AG04449 (cell line): ENCODE results near the gene GPR137.

ENCODE experiments used
- CTCF ChIA-PET: fragments of 350-600 bp; formaldehyde crosslinking; extraction: SDS; loops from one replicate; lab custom pipeline; 2021; ENCODE audit warnings: antibody characterized with exemption; lab: Yijun Ruan, JAX
- POLR2A ChIA-PET: fragments of 400-600, 350-600 bp; formaldehyde crosslinking; extraction: SDS; loops from one replicate; lab custom pipeline; 2020; ENCODE audit warnings: antibody characterized with exemption, inconsistent platforms; lab: Yijun Ruan, JAX
- DNase-seq: peaks from one replicate; pipeline ENCODE4 v3.0.0-alpha.2; 2010; ENCODE audit warnings: low read depth, low spot score
- H3K4me3 ChIP-seq: 2 replicates; pipeline ENCODE4 v1.5.1; 2011; ENCODE audit warnings: low read depth, mild to moderate bottlenecking, control low read depth, low read length
- TF ChIP-seq, protein P1 (sequence below): IDR thresholded peaks from one replicate; pipeline ENCODE4 v1.5.1; 2011; ENCODE audit warnings: mild to moderate bottlenecking, moderate library complexity, low read length, control low read depth, inconsistent platforms; ENCODE audit not compliant: insufficient read depth; ENCODE audit errors: missing control alignments

Gene GPR137

DNA sequence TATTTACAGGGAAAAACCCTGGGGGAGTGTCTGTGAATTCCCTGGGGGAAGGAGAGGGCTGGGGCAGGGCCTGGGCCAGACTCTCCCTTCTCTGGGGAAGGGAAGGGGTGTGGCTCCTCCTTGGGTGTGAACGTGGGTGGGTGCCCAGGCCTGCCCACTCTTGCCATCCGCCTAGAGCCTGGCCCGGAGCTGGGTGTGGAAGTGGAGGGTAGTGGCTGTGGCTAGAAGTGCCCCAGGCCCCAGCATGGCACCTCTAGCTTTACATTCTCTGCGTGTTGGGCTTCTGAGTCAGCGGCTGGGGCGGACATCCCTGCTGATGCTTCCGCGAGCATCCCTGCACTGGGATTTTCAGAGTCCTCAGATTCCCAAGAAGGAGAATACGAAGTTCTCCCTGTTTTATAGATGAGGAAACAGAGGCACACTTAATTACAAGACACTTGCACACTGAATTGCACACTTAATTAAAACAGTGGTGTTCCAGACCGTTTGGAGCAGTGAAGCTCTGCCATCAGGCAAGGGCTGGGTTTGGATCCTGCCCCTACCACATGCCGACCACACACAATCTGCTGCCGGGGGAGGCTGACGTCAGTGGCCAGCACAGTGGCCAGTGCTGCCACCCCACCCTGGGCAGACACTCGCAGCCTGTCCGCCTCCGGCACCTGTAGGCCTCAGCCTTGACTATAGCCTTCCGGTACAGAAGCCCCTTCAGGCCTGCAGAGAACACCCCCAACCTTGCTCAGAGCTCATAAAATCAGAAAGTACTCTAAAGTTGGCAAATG lies 8.8 kb upstream of the GPR137 start:
- POLR2A ChIA-PET = interaction anchor here (0.6 kb wide), 1 partner anchor 57 kb away, joined by 3 read pairs; no protein-coding TSS in a partner anchor
- no peak overlapping the region for H3K4me3 ChIP-seq
- TF ChIP-seq, protein P1, sequence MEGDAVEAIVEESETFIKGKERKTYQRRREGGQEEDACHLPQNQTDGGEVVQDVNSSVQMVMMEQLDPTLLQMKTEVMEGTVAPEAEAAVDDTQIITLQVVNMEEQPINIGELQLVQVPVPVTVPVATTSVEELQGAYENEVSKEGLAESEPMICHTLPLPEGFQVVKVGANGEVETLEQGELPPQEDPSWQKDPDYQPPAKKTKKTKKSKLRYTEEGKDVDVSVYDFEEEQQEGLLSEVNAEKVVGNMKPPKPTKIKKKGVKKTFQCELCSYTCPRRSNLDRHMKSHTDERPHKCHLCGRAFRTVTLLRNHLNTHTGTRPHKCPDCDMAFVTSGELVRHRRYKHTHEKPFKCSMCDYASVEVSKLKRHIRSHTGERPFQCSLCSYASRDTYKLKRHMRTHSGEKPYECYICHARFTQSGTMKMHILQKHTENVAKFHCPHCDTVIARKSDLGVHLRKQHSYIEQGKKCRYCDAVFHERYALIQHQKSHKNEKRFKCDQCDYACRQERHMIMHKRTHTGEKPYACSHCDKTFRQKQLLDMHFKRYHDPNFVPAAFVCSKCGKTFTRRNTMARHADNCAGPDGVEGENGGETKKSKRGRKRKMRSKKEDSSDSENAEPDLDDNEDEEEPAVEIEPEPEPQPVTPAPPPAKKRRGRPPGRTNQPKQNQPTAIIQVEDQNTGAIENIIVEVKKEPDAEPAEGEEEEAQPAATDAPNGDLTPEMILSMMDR = no peak
- CTCF ChIA-PET = interaction anchor here (1.0 to 5.0 kb wide), 5 partner anchors 24 to 78 kb away, joined by 3 to 20 read pairs (median 4); partner anchors contain the start of gene PLCB3
- no peak for DNase-seq

DNA sequence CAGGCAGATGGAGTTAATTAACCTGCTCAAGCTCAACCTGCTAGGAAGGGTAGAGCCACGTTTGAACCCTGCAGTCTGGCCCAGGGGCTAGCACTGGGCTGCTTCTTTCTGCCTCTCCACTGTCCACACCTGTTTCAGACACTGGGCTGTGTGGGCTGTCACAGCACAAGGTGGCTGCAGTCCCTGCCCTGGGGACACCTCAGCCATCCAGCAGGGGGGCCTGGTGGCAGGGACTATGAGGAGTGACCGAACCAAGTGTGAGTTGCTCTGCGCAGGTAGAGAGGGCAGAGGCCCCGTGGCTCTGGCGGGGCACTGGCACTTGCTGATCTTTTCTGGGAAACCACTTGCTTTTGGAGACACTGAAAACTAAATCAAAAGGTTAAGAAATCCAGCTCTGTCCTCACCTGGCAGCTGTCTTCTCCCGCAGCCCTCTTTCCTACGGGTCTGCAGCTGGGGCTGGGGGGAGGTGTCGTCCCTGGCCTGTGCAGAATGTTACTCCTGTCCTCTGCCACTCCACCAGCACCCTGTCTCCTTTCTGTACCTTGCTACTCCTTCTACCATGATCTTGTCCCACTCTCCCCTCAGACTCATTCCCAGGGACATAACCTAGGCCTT lies 7.0 kb upstream of the GPR137 start:
- no peak overlapping the region for H3K4me3 ChIP-seq
- DNase-seq = no peak
- CTCF ChIA-PET = interaction anchor here (1.4 to 5.0 kb wide), 3 partner anchors 22 to 28 kb away, joined by 4 to 20 read pairs (median 4); partner anchors contain the start of gene PLCB3
- TF ChIP-seq, protein P1 = no peak
- POLR2A ChIA-PET = no interaction called here

DNA sequence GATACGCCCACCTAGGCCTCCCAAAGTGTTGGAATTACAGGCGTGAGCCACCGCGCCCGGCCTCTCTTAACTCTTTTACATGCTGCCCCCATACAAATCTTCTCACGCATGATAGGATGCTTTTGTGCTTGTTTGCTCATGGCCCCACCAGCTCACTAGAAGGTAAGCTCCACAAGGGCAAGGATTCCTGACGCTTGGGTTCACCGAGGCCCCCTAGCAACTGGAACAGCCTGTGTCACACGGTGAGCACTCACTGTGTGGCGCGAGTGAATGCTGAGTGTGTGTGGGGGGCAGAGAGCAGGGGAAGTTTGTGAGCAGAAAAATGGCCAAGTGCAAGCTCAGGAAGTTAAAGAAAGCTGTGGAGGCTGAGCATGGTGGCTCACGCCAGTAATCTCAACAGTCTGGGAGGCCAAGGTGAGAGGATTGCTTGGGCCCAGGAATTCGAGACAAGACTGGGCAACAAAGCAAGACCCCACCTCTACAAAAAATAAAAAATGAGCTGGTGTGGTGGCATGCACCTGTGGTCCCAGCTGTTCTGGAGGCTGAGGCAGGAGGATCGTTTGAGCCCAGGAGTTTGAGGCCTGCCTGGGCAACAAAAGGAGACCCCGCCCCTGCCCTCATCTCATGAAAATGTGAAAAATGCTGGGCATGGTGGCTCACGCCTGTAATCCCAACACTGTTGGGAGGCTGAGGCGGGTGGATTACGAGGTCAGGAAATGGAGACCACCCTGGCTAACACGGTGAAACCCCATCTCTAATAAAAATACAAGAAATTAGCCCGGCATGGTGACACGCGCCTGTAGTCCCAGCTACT lies 3.5 kb upstream of the GPR137 start:
- no peak overlapping the region for H3K4me3 ChIP-seq
- CTCF ChIA-PET = interaction anchor here (1.2 to 10.7 kb wide), 6 partner anchors 8 to 73 kb away, joined by 3 to 166 read pairs (median 18); partner anchors contain the start of genes CATSPERZ and ESRRA
- no peak for DNase-seq
- POLR2A ChIA-PET = interaction anchor here (0.7 to 2.2 kb wide), 2 partner anchors 12 to 37 kb away, joined by 3 to 8 read pairs; no protein-coding TSS in a partner anchor
- TF ChIP-seq, protein P1 = no peak

DNA sequence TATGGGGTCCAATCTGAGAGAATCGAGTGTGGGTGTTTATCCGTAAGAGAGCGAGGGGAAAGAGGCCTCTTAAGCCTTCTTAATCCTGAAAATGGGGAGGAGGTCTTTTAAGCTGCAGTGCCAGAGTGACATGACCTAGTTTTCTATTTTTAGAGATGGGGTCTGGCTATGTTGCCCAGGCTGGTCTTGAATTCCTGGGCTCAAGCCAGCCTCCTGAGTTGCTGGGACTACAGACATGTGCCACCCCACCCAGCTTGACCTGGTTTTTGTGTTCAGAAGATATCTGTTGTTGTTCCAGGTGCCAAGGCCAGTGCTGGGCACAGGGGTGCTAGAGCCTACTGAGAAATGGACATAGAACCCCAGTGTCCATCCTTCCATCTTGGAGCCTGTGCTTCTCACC lies 2.6 kb upstream of the GPR137 start:
- CTCF ChIA-PET = interaction anchor here (0.9 to 10.7 kb wide), 8 partner anchors 9 to 405 kb away, joined by 3 to 166 read pairs (median 8); partner anchors contain the start of genes CATSPERZ and ESRRA
- DNase-seq = no peak
- TF ChIP-seq, protein P1 = no peak
- POLR2A ChIA-PET = interaction anchor here (0.7 to 2.2 kb wide), 4 partner anchors 11 to 37 kb away, joined by 3 to 8 read pairs (median 3); partner anchors contain the start of gene ESRRA
- H3K4me3 ChIP-seq = peak overlapping the region; percentile 73; the same call in 1 of the 2 replicates

DNA sequence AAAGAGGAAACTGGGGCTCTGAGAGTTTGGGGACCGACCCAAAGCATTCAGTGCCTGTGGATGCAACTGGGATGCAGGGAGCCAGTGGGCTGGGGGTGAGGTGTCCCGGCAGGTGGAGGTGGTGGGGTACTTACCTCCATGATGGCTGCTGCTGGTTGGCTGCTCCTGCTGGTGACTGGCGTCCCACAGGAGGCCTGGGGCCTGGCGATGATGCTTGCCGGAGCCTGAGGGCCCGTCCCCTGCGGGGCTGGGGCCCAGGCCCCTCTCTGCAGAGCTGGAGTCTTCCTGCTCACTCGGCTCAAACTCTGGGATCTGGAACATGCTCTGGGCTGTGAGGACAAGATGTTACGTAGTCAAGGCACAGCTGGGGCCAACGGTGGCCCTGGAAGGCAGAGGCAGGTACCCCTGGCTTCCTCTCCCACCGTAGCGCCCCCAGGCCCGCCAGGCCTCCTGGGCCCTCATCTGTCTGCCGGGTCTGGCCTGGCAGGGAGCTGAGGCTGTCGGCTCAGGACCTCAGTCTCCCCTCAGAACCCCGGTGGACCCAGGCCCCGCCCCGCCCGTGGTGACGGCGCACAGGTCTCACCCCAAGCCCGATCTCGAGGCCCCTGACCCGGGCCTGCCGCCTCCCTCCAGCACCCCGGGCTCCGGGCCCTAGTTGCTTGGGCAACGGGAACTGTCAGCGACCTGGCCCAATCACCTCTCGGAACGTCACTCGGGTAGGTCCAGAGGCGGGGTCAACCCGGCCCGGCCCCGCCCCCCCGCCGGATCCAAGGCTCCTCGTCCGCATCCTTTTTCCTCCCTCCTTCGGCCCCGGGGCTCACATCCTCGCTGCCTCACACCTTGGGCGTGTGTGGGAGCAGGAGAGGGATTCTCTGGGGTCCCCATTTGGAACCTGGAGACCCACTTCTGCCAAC lies 1.3 kb upstream of the GPR137 start, which contains the start of gene BAD:
BAD (minus strand) TSS at position 618 of the 914 bp plus-strand sequence; CDS start at position 321, 297 bp downstream.
- CTCF ChIA-PET = interaction anchor here (0.9 to 10.7 kb wide), 8 partner anchors 10 to 404 kb away, joined by 3 to 166 read pairs (median 8); partner anchors contain the start of genes CATSPERZ and ESRRA
- TF ChIP-seq, protein P1 = no peak
- H3K4me3 ChIP-seq = peak within 1 kb of the TSS; percentile 73
- DNase-seq = no peak
- POLR2A ChIA-PET = interaction anchor here (0.9 to 2.2 kb wide), 5 partner anchors 12 to 16 kb away, joined by 3 to 9 read pairs (median 7); no protein-coding TSS in a partner anchor
